Measurements from ENCODE around the gene POLR1H.

Gene POLR1H

GRCh38 chr6:30097902-30098768 is 37.1 kb downstream of the POLR1H start:
- no peak for DNase-seq

GRCh38 chr6:30100154-30100553 is 39.1 kb downstream of the POLR1H start:
- DNase-seq: no peak

GRCh38 chr6:30100585-30101443 is 39.7 kb downstream of the POLR1H start:
- DNase-seq: peak; percentile 62

GRCh38 chr6:30101444-30102413 is 40.7 kb downstream of the POLR1H start:
- DNase-seq: peak; percentile 86

- DNase-seq: no peak
These were observed 41.4 kb downstream of the POLR1H start for GRCh38 chr6:30102414-30102969.

GRCh38 chr6:30102970-30103871 is 42.2 kb downstream of the POLR1H start:
- DNase-seq: peak; percentile 91

- no peak for DNase-seq
These were observed 42.8 kb downstream of the POLR1H start for GRCh38 chr6:30103872-30104179.

GRCh38 chr6:30104661-30105060 is 43.6 kb downstream of the POLR1H start:
- DNase-seq: no peak

- no peak for DNase-seq
These were observed 50.3 kb downstream of the POLR1H start for GRCh38 chr6:30111266-30111856.

GRCh38 chr6:30112402-30112994 is 51.4 kb downstream of the POLR1H start:
- no peak for DNase-seq

- DNase-seq: no peak
These were observed 52.1 kb downstream of the POLR1H start, which contains the start of gene TRIM31 for GRCh38 chr6:30113003-30113759. Gene TRIM31, minus strand, starts transcription at chr6:30113090. Its CDS starts 285 bp downstream, at chr6:30112805.

GRCh38 chr6:30113841-30114240 is 52.8 kb downstream of the POLR1H start:
- no peak for DNase-seq
